ENCODE data around the gene NRG3.
A peak's percentile ranks its signal among the peaks of the same experiment; 100 is the strongest.

The NRG3 gene

DNA sequence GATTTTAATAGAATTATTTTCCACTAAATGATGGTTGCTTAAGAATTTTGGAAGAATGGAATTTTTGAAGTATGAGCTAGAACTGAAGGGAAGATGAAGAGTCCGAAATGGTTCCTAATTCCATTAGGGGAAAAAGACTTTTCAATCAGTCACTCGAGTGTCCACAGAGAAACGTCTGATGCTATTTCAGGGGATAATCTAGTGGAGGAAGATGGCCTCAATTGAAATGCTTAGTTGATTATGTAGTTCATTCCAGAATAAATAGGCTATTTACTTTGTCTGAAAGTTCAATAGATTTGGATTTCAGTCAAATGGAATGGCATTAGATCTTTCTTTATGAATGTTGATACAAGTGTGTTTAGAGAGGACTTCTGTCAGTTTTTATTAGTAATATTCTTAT lies 365.4 kb downstream of the NRG3 start:
- H3F3A ChIP-seq (ENCODE audit: insufficient read depth, low read length) = no peaks in the 10 kb centered on the region
- H4K20me1 ChIP-seq (ENCODE audit: insufficient read depth, low read length) = no peaks in the 10 kb centered on the region
- H3K4me1 ChIP-seq (ENCODE audit: insufficient read depth, low read length, severe bottlenecking) = peaks cover 4% of the 10 kb centered on the region
- no peak overlapping the region for H3K9ac ChIP-seq (ENCODE audit: low read length)
- no peaks in the 10 kb centered on the region for H3K9me2 ChIP-seq (ENCODE audit: low read depth, low read length)
- no peak overlapping the region for H3K4me2 ChIP-seq (ENCODE audit: low read length)
- TF ChIP-seq, protein P1, sequence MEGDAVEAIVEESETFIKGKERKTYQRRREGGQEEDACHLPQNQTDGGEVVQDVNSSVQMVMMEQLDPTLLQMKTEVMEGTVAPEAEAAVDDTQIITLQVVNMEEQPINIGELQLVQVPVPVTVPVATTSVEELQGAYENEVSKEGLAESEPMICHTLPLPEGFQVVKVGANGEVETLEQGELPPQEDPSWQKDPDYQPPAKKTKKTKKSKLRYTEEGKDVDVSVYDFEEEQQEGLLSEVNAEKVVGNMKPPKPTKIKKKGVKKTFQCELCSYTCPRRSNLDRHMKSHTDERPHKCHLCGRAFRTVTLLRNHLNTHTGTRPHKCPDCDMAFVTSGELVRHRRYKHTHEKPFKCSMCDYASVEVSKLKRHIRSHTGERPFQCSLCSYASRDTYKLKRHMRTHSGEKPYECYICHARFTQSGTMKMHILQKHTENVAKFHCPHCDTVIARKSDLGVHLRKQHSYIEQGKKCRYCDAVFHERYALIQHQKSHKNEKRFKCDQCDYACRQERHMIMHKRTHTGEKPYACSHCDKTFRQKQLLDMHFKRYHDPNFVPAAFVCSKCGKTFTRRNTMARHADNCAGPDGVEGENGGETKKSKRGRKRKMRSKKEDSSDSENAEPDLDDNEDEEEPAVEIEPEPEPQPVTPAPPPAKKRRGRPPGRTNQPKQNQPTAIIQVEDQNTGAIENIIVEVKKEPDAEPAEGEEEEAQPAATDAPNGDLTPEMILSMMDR (IDR thresholded peaks at IDR 0.05; ENCODE audit: low read length) = no peak
- TF ChIP-seq EZH2 (IDR thresholded peaks at IDR 0.05; ENCODE audit: borderline replicate concordance, low read length) = no peak
- H3K27me3 ChIP-seq (ENCODE audit: insufficient read depth, low read length) = no peaks in the 10 kb centered on the region
- H3K9me3 ChIP-seq (ENCODE audit: low read length) = peaks cover 8% of the 10 kb centered on the region
- H3K27ac ChIP-seq (ENCODE audit: low read depth, low read length, poor library complexity, severe bottlenecking) = no peak overlapping the region
- H3K4me3 ChIP-seq (ENCODE audit: low read depth, low read length, poor library complexity, severe bottlenecking) = no peak overlapping the region
- peak overlapping the region; percentile 72; the same call in 1 of the 2 replicates for H2AFZ ChIP-seq (ENCODE audit: low read length)
- no peaks in the 10 kb centered on the region; the same call in 1 of the 2 replicates for H3K36me3 ChIP-seq (ENCODE audit: insufficient read depth, low read length)
- no peaks in the 10 kb centered on the region for H3K79me2 ChIP-seq (ENCODE audit: insufficient read depth, low read length)

DNA sequence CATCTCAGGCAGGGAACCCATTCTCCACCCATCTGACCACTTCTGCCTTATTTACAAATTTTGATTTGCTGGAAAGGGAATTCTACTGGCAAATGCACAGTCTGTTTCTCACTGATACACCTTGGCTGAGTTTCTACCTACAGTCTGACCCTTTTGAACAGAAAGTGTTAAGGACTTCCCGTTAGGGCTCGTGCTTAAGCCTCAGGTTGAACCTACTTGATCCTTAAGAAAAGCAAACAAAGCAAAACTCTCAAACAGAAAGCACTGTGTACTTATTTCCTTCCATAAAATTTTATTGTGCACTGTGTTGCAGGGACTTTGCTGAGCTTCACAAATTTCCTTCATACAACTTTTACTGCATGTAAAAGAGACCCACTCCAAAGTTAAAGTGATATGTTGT lies 367.8 kb downstream of the NRG3 start:
- Histone ChIP-seq H3K4me2 (ENCODE audit: low read length) (no peak overlapping the region), H3K9ac (ENCODE audit: low read length) (no peak overlapping the region), H3K27me3 (ENCODE audit: insufficient read depth, low read length) (no peaks in the 10 kb centered on the region), H3K4me1 (ENCODE audit: insufficient read depth, low read length, severe bottlenecking) (no peaks in the 10 kb centered on the region), H3K9me3 (ENCODE audit: low read length) (peaks cover 8% of the 10 kb centered on the region), H4K20me1 (ENCODE audit: insufficient read depth, low read length) (no peaks in the 10 kb centered on the region), H2AFZ (ENCODE audit: low read length) (no peak overlapping the region), H3K79me2 (ENCODE audit: insufficient read depth, low read length) (no peaks in the 10 kb centered on the region), H3K27ac (ENCODE audit: low read depth, low read length, poor library complexity, severe bottlenecking) (no peak overlapping the region), H3K4me3 (ENCODE audit: low read depth, low read length, poor library complexity, severe bottlenecking) (no peak overlapping the region), H3K9me2 (ENCODE audit: low read depth, low read length) (no peaks in the 10 kb centered on the region), H3K36me3 (ENCODE audit: insufficient read depth, low read length) (no peaks in the 10 kb centered on the region; the same call in 1 of the 2 replicates), H3F3A (ENCODE audit: insufficient read depth, low read length) (no peaks in the 10 kb centered on the region)
- no peak for TF ChIP-seq EZH2 (IDR thresholded peaks at IDR 0.05; ENCODE audit: borderline replicate concordance, low read length)
- TF ChIP-seq, protein P1 (IDR thresholded peaks at IDR 0.05; ENCODE audit: low read length) = no peak

DNA sequence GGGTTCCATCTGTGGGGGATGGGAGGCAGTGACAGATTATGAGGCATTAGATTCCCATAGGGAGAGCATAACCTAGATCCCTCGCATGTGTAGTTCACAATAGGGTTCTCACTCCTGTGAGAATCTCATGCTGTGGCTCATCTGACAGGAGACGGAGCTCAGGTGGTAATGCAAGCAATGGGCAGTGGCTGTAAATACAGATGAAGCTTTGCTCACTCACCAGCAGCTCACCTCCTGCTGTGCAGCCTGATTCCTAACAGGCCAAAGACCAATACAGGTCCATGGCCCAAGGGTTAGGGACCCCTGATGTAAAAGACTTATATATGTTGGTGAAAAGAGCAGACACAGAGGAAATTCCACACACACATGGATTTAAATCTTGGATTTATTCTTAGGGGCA lies 370.2 kb downstream of the NRG3 start:
- Histone ChIP-seq H3K27me3 (ENCODE audit: insufficient read depth, low read length) (no peaks in the 10 kb centered on the region), H3K79me2 (ENCODE audit: insufficient read depth, low read length) (no peaks in the 10 kb centered on the region), H3K4me3 (ENCODE audit: low read depth, low read length, poor library complexity, severe bottlenecking) (no peak overlapping the region), H3K9me3 (ENCODE audit: low read length) (peaks cover 8% of the 10 kb centered on the region), H3K4me1 (ENCODE audit: insufficient read depth, low read length, severe bottlenecking) (no peaks in the 10 kb centered on the region), H4K20me1 (ENCODE audit: insufficient read depth, low read length) (no peaks in the 10 kb centered on the region), H2AFZ (ENCODE audit: low read length) (no peak overlapping the region), H3F3A (ENCODE audit: insufficient read depth, low read length) (no peaks in the 10 kb centered on the region), H3K4me2 (ENCODE audit: low read length) (no peak overlapping the region), H3K9ac (ENCODE audit: low read length) (no peak overlapping the region), H3K27ac (ENCODE audit: low read depth, low read length, poor library complexity, severe bottlenecking) (no peak overlapping the region), H3K9me2 (ENCODE audit: low read depth, low read length) (no peaks in the 10 kb centered on the region), H3K36me3 (ENCODE audit: insufficient read depth, low read length) (no peaks in the 10 kb centered on the region; the same call in 1 of the 2 replicates)
- no peak for TF ChIP-seq EZH2 (IDR thresholded peaks at IDR 0.05; ENCODE audit: borderline replicate concordance, low read length)
- TF ChIP-seq, protein P1 (IDR thresholded peaks at IDR 0.05; ENCODE audit: low read length) = no peak
